GM12878 (cell line): ENCODE data around the gene MBOAT2. TPM values are rescaled to one million over a fixed set of nuclear protein-coding genes. Genes with fewer than 3 reads are reported as not detected.

Experiments
- ASH2L ChIP-seq: fragments of 300-600, 200-600 bp; sonication (generic); IDR thresholded peaks from 2 replicates; pipeline ENCODE4 v1.6.1; 2017; ENCODE audit warnings: low read depth, mild to moderate bottlenecking, borderline replicate concordance
- BACH1 ChIP-seq: fragments of 450-650 bp; IDR thresholded peaks from 2 replicates; pipeline ENCODE4 v1.6.1; 2017; ENCODE audit warnings: mild to moderate bottlenecking, borderline replicate concordance
- CEBPZ ChIP-seq: fragments of 150-350 bp; IDR thresholded peaks from 2 replicates; pipeline ENCODE4 v1.6.1; 2016; ENCODE audit warnings: low read depth, low read length
- EGR1 ChIP-seq, 2 experiments: IDR thresholded peaks; 1 replicate in 1 of 2; 2 replicates in 1 of 2; pipeline ENCODE4 v1.6.1; 2011 to 2012; ENCODE audit warnings: low read depth in 2 of 2, low read length in 2 of 2, borderline replicate concordance in 1 of 2, mild to moderate bottlenecking in 1 of 2, moderate library complexity in 1 of 2
- IKZF1 ChIP-seq: fragments of 450-650 bp; conservative IDR thresholded peaks from 2 replicates; pipeline ENCODE4 v1.6.1; 2017; ENCODE audit warnings: antibody characterized with exemption, mild to moderate bottlenecking
- JUND ChIP-seq: IDR thresholded peaks from 2 replicates; pipeline ENCODE4 v1.6.1; 2012; ENCODE audit warnings: low read depth, mild to moderate bottlenecking, low read length, improper control_type of control experiment, moderate library complexity
- KDM1A ChIP-seq: fragments of 200-600 bp; sonication (generic); IDR thresholded peaks from 2 replicates; pipeline ENCODE4 v1.6.1; 2016; ENCODE audit warnings: borderline replicate concordance
- MAX ChIP-seq: IDR thresholded peaks from 2 replicates; pipeline ENCODE4 v1.6.1; 2012; ENCODE audit warnings: low read depth, low read length, improper control_type of control experiment
- MEF2A ChIP-seq: IDR thresholded peaks from 2 replicates; pipeline ENCODE4 v1.6.1; 2011; ENCODE audit warnings: low read depth, mild to moderate bottlenecking, low read length, moderate library complexity; ENCODE audit not compliant: insufficient read depth
- NFIC ChIP-seq: IDR thresholded peaks from 2 replicates; pipeline ENCODE4 v1.6.1; 2012; ENCODE audit warnings: low read depth, mild to moderate bottlenecking, inconsistent platforms, low read length, moderate library complexity
- NFXL1 ChIP-seq: fragments of 450-650 bp; IDR thresholded peaks from 2 replicates; pipeline ENCODE4 v1.6.1; 2017; ENCODE audit warnings: antibody characterized with exemption, mild to moderate bottlenecking, borderline replicate concordance
- PAX5 ChIP-seq: IDR thresholded peaks from 2 replicates; pipeline ENCODE4 v1.6.1; 2011; ENCODE audit warnings: low read depth, low read length, borderline replicate concordance
- POLR2AphosphoS2 ChIP-seq: IDR thresholded peaks from 2 replicates; pipeline ENCODE4 v1.6.1; 2011; ENCODE audit warnings: low read depth, mild to moderate bottlenecking, low read length, improper control_type of control experiment, moderate library complexity
- RUNX3 ChIP-seq: IDR thresholded peaks from 2 replicates; pipeline ENCODE4 v1.6.1; 2012; ENCODE audit warnings: low read length, inconsistent platforms
- TBL1XR1 ChIP-seq: IDR thresholded peaks from 2 replicates; pipeline ENCODE4 v1.6.1; 2012; ENCODE audit warnings: low read depth, low read length, improper control_type of control experiment
- YBX1 ChIP-seq: fragments of 450-650 bp; IDR thresholded peaks from 2 replicates; pipeline ENCODE4 v1.6.1; 2016; ENCODE audit warnings: antibody characterized with exemption
- ZBTB11 ChIP-seq: fragments of 450-650 bp; formaldehyde crosslinking; IDR thresholded peaks from 2 replicates; pipeline ENCODE4 v1.5.0; 2022; ENCODE audit warnings: mild to moderate bottlenecking, missing genetic modification characterization
- ZNF687 ChIP-seq: fragments of 450-650 bp; IDR thresholded peaks from 2 replicates; pipeline ENCODE4 v1.6.1; 2017; ENCODE audit warnings: mild to moderate bottlenecking, moderate library complexity
- ZZZ3 ChIP-seq: IDR thresholded peaks from 2 replicates; pipeline ENCODE4 v1.6.1; 2011; ENCODE audit warnings: low read depth; ENCODE audit not compliant: control insufficient read depth, insufficient read length
- polyA plus RNA-seq, 11 experiments: library from polyadenylated mRNA; depleted of rRNA in 4 of 11; unstranded in 6 of 11; stranded (reverse) in 5 of 11; fragments of >200 nt; fragmentation: Nextera tagmentation in 4 of 11; fragmentation: Illumina TruSeq in 1 of 11; extraction: Ambion mirVana in 4 of 11; extraction: Trizol in 1 of 11; gene quantifications; 1 replicate in 1 of 11; 2 replicates in 10 of 11; pipeline versions ENCODE4 v1.2.1 to v1.2.3, GENCODE V29; 2011 to 2016; ENCODE audit warnings: inconsistent platforms in 2 of 11, missing spikeins in 2 of 11, low read depth in 1 of 11
- total RNA-seq, 4 experiments: library from RNA; depleted of rRNA in 3 of 4; stranded (reverse); fragments of >200 nt in 3 of 4; fragmentation: Illumina TruSeq in 1 of 4; extraction: Trizol in 1 of 4; gene quantifications; 2 replicates each; pipeline versions ENCODE4 v1.2.1 to v1.2.3, GENCODE V29; 2013 to 2021

Gene MBOAT2
- total and polyA plus RNA-seq, 10 of the 15 experiments (the other 5 are each of a cell fraction or from before 2014, with no cell fraction given), result 0.08 to 40.6 (median 1.8) TPM

- TF ChIP-seq RUNX3 (peak; percentile 69), MEF2A (peak; percentile 95), POLR2AphosphoS2 (no peak), YBX1 (no peak), KDM1A (no peak), ZBTB11 (CRISPR knock-in tag) (no peak), MAX (no peak), TBL1XR1 (no peak), ZNF687 (no peak), ZZZ3 (no peak), NFXL1 (no peak), ASH2L (no peak), JUND (peak; percentile 71; the same call in 1 of the 2 replicates), CEBPZ (no peak), NFIC (peak; percentile 83), EGR1 (IDR thresholded peaks at IDR 0.05; ENCODE audit: borderline replicate concordance in 1 of 2, low read depth in 2 of 2, low read length in 2 of 2) (peak in 1 of 2 experiments; percentile 60; a peak in 1 of 3 replicates), IKZF1 (peak; percentile 61), PAX5 (peak; percentile 73; the same call in 1 of the 2 replicates), BACH1 (no peak; the same call in 1 of the 2 replicates)
Measured at GRCh38 chr2:8803658-8804379, 199.7 kb downstream of the MBOAT2 start (continued).
